Measurements from ENCODE around the gene RDH16.

Gene RDH16

GRCh38 chr12:56995201-56995929 is 38.0 kb upstream of the RDH16 start:
- no peak for TF ChIP-seq CTCF (IDR thresholded peaks at IDR 0.05; ENCODE audit: low read depth, low read length, missing control alignments)
- DNase-seq (ENCODE audit: extremely low read depth, low read depth), result no peak

GRCh38 chr12:56994231-56994746 is 36.9 kb upstream of the RDH16 start:
- H3K4me3 ChIP-seq (replicated peaks; ENCODE audit: low read depth, low read length), result no peak overlapping the region
- no peak for TF ChIP-seq CTCF (IDR thresholded peaks at IDR 0.05; ENCODE audit: low read depth, low read length, missing control alignments)
- no peak for DNase-seq (ENCODE audit: extremely low read depth, low read depth)

More at GRCh38 chr12:56995201-56995929, 38.0 kb upstream of the RDH16 start:
- H3K4me3 ChIP-seq (replicated peaks; ENCODE audit: low read depth, low read length), result no peak overlapping the region

GRCh38 chr12:56993346-56993745 is 35.9 kb upstream of the RDH16 start:
- DNase-seq (ENCODE audit: extremely low read depth, low read depth), result no peak

GRCh38 chr12:56991319-56992246 is 34.2 kb upstream of the RDH16 start:
- H3K4me3 ChIP-seq (replicated peaks; ENCODE audit: low read depth, low read length), result no peak overlapping the region
- no peak for DNase-seq (ENCODE audit: extremely low read depth, low read depth)
- no peak for TF ChIP-seq CTCF (IDR thresholded peaks at IDR 0.05; ENCODE audit: low read depth, low read length, missing control alignments)

More at GRCh38 chr12:56993346-56993745, 35.9 kb upstream of the RDH16 start:
- no peak for TF ChIP-seq CTCF (IDR thresholded peaks at IDR 0.05; ENCODE audit: low read depth, low read length, missing control alignments)
- H3K4me3 ChIP-seq (replicated peaks; ENCODE audit: low read depth, low read length), result no peak overlapping the region

- H3K4me3 ChIP-seq (replicated peaks; ENCODE audit: low read depth, low read length), result no peak overlapping the region
- no peak for TF ChIP-seq CTCF (IDR thresholded peaks at IDR 0.05; ENCODE audit: low read depth, low read length, missing control alignments)
- no peak for DNase-seq (ENCODE audit: extremely low read depth, low read depth)
Measured at GRCh38 chr12:56990648-56991318, 33.4 kb upstream of the RDH16 start.

GRCh38 chr12:56989861-56990610 is 32.6 kb upstream of the RDH16 start:
- TF ChIP-seq CTCF (IDR thresholded peaks at IDR 0.05; ENCODE audit: low read depth, low read length, missing control alignments), result no peak
- no peak for DNase-seq (ENCODE audit: extremely low read depth, low read depth)

More at GRCh38 chr12:56989861-56990610, 32.6 kb upstream of the RDH16 start:
- H3K4me3 ChIP-seq (replicated peaks; ENCODE audit: low read depth, low read length), result no peak overlapping the region
